Gastrocnemius medialis (tissue), 4 donors: ENCODE results near the gene WHRN.

ENCODE experiments used
- POLR2A ChIP-seq, 2 donors: fragments of 450-650 bp; IDR thresholded peaks; one replicate each; pipeline ENCODE4 v1.6.1; 2017; ENCODE audit warnings: antibody characterized with exemption in 2 of 2, mild to moderate bottlenecking in 2 of 2, moderate library complexity in 2 of 2
- TF ChIP-seq, protein P1 (sequence below), 5 experiments: fragments of 450-650 bp in 3 of 5; fragments of 200-600 bp in 2 of 5; sonication (generic) in 2 of 5; IDR thresholded peaks in 4 of 5; conservative IDR thresholded peaks in 1 of 5; 1 replicate in 4 of 5; 2 replicates in 1 of 5; pipeline ENCODE4 v1.5.1; 2016 to 2019; ENCODE audit warnings: antibody characterized with exemption in 5 of 5, mild to moderate bottlenecking in 3 of 5, moderate library complexity in 3 of 5

DNA sequence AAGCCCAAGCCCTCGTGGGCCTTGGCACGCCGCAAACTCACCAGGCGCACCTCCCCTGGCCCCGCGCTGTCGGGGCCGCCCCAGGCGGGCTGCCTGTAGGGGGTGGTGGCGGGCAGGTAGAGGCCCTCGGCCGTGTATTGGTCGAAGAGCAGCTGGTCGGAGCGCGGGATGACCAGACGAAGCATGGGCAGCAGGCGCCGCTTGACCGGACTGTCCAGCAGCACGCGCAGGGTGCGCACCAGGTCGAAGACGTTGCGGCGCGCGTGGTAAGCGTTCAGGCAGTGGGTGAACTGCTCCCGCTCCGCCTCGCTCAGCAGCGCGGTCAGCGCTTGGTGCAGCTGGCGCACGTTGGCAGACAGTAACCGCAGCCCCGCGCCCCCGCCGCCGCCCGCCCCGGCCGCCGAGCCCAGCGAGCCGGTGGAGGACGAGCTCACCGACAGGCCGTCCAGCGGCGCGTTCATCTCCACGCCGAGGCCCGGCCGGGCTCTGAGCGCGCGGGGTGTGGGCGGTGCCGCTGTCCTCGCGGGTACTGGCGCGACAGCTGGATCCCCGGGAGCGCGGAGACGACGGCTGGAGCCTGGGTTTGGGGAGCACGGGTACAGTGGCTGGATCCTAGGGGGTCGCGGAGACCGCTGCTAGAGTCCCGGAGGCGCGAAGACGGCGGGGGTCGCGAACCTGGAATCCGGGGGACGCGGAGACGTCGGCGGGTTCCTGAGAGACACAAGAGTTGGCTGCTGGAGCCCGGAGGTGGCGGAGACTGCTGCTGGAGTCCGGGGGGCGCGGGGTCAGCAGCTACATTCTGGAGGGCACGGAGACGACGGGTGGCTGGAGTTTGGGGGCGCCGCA lies 709 bp downstream of the WHRN start:
- no peak for TF ChIP-seq POLR2A (IDR thresholded peaks at IDR 0.05)
- TF ChIP-seq, protein P1, sequence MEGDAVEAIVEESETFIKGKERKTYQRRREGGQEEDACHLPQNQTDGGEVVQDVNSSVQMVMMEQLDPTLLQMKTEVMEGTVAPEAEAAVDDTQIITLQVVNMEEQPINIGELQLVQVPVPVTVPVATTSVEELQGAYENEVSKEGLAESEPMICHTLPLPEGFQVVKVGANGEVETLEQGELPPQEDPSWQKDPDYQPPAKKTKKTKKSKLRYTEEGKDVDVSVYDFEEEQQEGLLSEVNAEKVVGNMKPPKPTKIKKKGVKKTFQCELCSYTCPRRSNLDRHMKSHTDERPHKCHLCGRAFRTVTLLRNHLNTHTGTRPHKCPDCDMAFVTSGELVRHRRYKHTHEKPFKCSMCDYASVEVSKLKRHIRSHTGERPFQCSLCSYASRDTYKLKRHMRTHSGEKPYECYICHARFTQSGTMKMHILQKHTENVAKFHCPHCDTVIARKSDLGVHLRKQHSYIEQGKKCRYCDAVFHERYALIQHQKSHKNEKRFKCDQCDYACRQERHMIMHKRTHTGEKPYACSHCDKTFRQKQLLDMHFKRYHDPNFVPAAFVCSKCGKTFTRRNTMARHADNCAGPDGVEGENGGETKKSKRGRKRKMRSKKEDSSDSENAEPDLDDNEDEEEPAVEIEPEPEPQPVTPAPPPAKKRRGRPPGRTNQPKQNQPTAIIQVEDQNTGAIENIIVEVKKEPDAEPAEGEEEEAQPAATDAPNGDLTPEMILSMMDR (IDR thresholded peaks at IDR 0.05 in 4 of 5, conservative IDR thresholded peaks at IDR 0.05 in 1 of 5) = no peak
